PC-9 (cell line): Measurements from ENCODE around the gene SUSD3. TPM values are rescaled to one million over a fixed set of nuclear protein-coding genes. Genes with fewer than 3 reads are reported as not detected.
"Not testable (repeated sequence)": the region's sequence is repeated elsewhere in the genome, so short reads cannot be mapped to it uniquely, and the experiment has no call there.

Experiments
- BruUV-seq: library from RNA; stranded (reverse); fragments of 400-500 nt; replicated peaks from 2 replicates; lab custom pipeline; 2021; lab: Mats Ljungman, UMichigan
- CTCF ChIA-PET: fragments of 300-600 bp; sonication (Branson Sonifier 250); formaldehyde crosslinking; loops from one replicate; lab custom pipeline; 2022; ENCODE audit warnings: antibody characterized with exemption; lab: Charles Lee
- POLR2A ChIA-PET: fragments of 300-600 bp; sonication (Branson Sonifier 250); formaldehyde crosslinking; loops from one replicate; lab custom pipeline; 2022; ENCODE audit warnings: antibody characterized with exemption; ENCODE audit not compliant: unreplicated experiment; lab: Charles Lee
- DNase-seq, 2 experiments: peaks; one replicate each; pipeline versions ENCODE4 v3.0.0 to v3.0.0-alpha.2; 2015 to 2022; ENCODE audit warnings: mixed read lengths in 1 of 2
- H2AFZ ChIP-seq: fragments of 200-600 bp; sonication (generic); 2 replicates; pipeline ENCODE4 v1.8.1; 2017; ENCODE audit warnings: antibody characterized with exemption
- H3F3A ChIP-seq: fragments of 200-600 bp; sonication (generic); 2 replicates; pipeline ENCODE4 v1.8.1; 2017; ENCODE audit warnings: antibody characterized with exemption, mild to moderate bottlenecking, low read depth; ENCODE audit not compliant: insufficient read depth
- H3K27ac ChIP-seq: fragments of 200-600 bp; sonication (generic); 2 replicates; pipeline ENCODE4 v1.6.1; 2016; ENCODE audit warnings: mixed run types
- H3K27me3 ChIP-seq: fragments of 200-600 bp; sonication (generic); 2 replicates; pipeline ENCODE4 v1.6.1; 2016; ENCODE audit warnings: low read depth, mixed run types; ENCODE audit not compliant: insufficient read depth
- H3K36me3 ChIP-seq: fragments of 200-600 bp; sonication (generic); 2 replicates; pipeline ENCODE4 v1.6.1; 2016; ENCODE audit warnings: low read depth, mixed run types
- H3K4me1 ChIP-seq: fragments of 200-600 bp; sonication (generic); replicated peaks from 2 replicates; pipeline ENCODE4 v1.6.1; 2016; ENCODE audit warnings: mixed run types; ENCODE audit not compliant: insufficient read depth
- H3K4me2 ChIP-seq: fragments of 200-600 bp; sonication (generic); 2 replicates; pipeline ENCODE4 v1.6.1; 2017; ENCODE audit warnings: mixed run types
- H3K4me3 ChIP-seq: fragments of 200-600 bp; sonication (generic); 2 replicates; pipeline ENCODE4 v1.6.1; 2016; ENCODE audit warnings: mixed run types
- H3K79me2 ChIP-seq: fragments of 200-600 bp; sonication (generic); 2 replicates; pipeline ENCODE4 v1.6.1; 2017; ENCODE audit warnings: low read depth, mixed run types
- H3K9me2 ChIP-seq: fragments of 200-600 bp; sonication (generic); 2 replicates; pipeline ENCODE4 v1.8.1; 2017; ENCODE audit warnings: mild to moderate bottlenecking; ENCODE audit not compliant: insufficient read depth
- H3K9me3 ChIP-seq: fragments of 200-600 bp; sonication (generic); 2 replicates; pipeline ENCODE4 v1.8.1; 2016; ENCODE audit warnings: low read depth; ENCODE audit not compliant: insufficient read depth
- H4K20me1 ChIP-seq: fragments of 200-600 bp; sonication (generic); 2 replicates; pipeline ENCODE4 v1.8.1; 2017; ENCODE audit not compliant: insufficient read depth
- EZH2 ChIP-seq: fragments of 200-600 bp; sonication (generic); IDR thresholded peaks from 2 replicates; pipeline ENCODE4 v1.8.0; 2017; ENCODE audit warnings: antibody characterized with exemption, low read depth
- intact Hi-C: fragments of 100-400 bp; cut with micrococcal nuclease; formaldehyde crosslinking; loops from one replicate; pipeline ENCODE4 v1.10.0; 2022; ENCODE audit not compliant: unreplicated experiment
- total RNA-seq: library from RNA; stranded (reverse); gene quantifications from 2 replicates; pipeline ENCODE4 v1.2.3, GENCODE V29; 2021
- TF ChIP-seq, protein P1 (sequence below): fragments of 200-600 bp; sonication (generic); conservative IDR thresholded peaks from 2 replicates; pipeline ENCODE4 v1.6.1; 2017; ENCODE audit warnings: mixed run types, antibody characterized with exemption, mild to moderate bottlenecking, moderate library complexity

SUSD3 gene
- total RNA-seq, 1 experiment from 2014 or later, result 8.4 TPM

DNA sequence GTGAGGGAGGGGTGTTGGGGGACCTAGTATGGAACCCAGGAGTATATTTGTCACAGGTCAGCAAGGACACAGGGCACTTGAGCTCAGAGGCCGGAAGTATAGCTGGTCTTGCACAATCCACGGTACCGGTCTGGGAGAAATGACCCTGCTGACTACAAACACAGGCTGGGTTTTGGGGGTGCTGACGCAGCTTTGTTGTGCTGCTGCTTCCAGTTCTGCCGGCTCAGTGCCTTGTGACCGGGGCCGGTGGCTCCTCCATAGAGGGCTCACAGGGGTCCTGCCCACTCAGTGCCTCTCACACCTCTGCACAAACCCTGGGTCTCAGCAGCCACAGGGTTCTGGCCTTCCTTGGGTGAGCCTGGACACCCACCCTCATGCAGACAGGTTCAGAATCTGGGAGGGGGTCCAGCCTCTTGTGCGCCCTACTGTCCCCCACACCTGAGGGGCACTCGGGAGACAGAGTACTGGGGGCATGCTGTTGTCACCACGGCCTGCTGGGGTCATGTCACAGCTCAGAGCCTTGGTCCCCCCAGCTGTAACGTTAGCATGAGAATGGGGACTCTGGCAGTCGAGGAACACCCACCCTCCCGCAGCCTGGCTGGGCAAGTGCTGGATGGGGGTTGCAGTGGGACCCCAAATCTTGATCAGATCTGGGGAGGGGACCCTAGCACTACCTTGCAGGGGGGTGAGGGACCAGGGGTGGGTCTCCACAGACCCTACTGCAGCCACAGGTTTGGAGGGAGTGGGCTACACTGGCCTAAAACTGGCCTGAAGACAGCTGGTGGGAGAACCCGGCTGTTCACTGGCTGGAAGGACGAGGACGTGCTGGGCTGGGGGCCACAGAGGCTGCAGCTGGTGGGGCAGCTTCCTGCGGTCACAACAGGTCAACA lies 57.8 kb downstream of the SUSD3 start:
- no peak for TF ChIP-seq EZH2
- TF ChIP-seq, protein P1, sequence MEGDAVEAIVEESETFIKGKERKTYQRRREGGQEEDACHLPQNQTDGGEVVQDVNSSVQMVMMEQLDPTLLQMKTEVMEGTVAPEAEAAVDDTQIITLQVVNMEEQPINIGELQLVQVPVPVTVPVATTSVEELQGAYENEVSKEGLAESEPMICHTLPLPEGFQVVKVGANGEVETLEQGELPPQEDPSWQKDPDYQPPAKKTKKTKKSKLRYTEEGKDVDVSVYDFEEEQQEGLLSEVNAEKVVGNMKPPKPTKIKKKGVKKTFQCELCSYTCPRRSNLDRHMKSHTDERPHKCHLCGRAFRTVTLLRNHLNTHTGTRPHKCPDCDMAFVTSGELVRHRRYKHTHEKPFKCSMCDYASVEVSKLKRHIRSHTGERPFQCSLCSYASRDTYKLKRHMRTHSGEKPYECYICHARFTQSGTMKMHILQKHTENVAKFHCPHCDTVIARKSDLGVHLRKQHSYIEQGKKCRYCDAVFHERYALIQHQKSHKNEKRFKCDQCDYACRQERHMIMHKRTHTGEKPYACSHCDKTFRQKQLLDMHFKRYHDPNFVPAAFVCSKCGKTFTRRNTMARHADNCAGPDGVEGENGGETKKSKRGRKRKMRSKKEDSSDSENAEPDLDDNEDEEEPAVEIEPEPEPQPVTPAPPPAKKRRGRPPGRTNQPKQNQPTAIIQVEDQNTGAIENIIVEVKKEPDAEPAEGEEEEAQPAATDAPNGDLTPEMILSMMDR, result no peak
- Histone ChIP-seq H3K9me2 (no peaks in the 10 kb centered on the region), H3K79me2 (peaks cover 21% of the 10 kb centered on the region), H3K4me1 (peaks cover 77% of the 10 kb centered on the region), H3K27me3 (no peaks in the 10 kb centered on the region), H3K36me3 (0 out of 2 replicates have a peak, but pooled peaks cover 4% of the 10 kb centered on the region), H4K20me1 (no peaks in the 10 kb centered on the region), H3K9me3 (no peaks in the 10 kb centered on the region), H2AFZ (no peak overlapping the region), H3F3A (peaks cover 73% of the 10 kb centered on the region), H3K4me2 (peak overlapping the region; percentile 92), H3K27ac (peak overlapping the region; percentile 97), H3K4me3 (peak overlapping the region; percentile 49)
- ChIA-PET POLR2A (interaction anchor here (0.5 to 0.7 kb wide), 5 partner anchors 17 to 186 kb away, joined by 5 to 19 read pairs (median 6); partner anchors contain the start of gene NINJ1), CTCF (interaction anchor here (1.0 kb wide), 1 partner anchor 38 kb away, joined by 3 read pairs; no protein-coding TSS in a partner anchor)
- BruUV-seq, result no TSS peak
- peak; percentile 83 to 93 for DNase-seq
- intact Hi-C loops, result no loop called here

DNA sequence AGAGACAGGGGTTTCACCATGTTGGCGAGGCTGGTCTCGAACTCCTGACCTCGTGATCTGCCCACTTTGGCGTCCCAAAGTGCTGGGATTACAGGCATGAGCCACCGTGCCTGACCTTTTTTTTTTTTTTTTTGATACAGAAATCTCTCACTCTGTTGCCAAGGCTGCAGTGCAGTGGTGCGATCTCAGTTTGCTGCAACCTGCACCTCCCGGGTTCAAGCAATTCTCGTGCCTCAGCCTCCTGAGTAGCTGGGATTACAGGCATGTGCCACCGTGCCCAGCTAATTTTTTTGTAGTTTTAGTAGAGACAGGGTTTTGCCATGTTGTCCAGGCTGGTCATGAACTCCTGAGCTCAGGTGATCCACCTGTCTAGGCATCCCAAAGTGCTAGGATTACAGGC lies 59.0 kb downstream of the SUSD3 start:
- H3K4me2 ChIP-seq, DNase-seq, BruUV-seq, H3K9me2 ChIP-seq, H4K20me1 ChIP-seq, H3K36me3 ChIP-seq, H3K4me3 ChIP-seq, intact Hi-C loops, H2AFZ ChIP-seq, H3K27me3 ChIP-seq, H3K9me3 ChIP-seq, CTCF ChIA-PET: not testable (repeated sequence)
- Histone ChIP-seq H3K79me2 (peaks cover 15% of the 10 kb centered on the region), H3K27ac (peak overlapping the region; percentile 97; the same call in 1 of the 2 replicates), H3F3A (peaks cover 64% of the 10 kb centered on the region), H3K4me1 (peaks cover 66% of the 10 kb centered on the region)
- POLR2A ChIA-PET, result interaction anchor here (0.7 kb wide), 1 partner anchor 114 kb away, joined by 13 read pairs; no protein-coding TSS in a partner anchor

DNA sequence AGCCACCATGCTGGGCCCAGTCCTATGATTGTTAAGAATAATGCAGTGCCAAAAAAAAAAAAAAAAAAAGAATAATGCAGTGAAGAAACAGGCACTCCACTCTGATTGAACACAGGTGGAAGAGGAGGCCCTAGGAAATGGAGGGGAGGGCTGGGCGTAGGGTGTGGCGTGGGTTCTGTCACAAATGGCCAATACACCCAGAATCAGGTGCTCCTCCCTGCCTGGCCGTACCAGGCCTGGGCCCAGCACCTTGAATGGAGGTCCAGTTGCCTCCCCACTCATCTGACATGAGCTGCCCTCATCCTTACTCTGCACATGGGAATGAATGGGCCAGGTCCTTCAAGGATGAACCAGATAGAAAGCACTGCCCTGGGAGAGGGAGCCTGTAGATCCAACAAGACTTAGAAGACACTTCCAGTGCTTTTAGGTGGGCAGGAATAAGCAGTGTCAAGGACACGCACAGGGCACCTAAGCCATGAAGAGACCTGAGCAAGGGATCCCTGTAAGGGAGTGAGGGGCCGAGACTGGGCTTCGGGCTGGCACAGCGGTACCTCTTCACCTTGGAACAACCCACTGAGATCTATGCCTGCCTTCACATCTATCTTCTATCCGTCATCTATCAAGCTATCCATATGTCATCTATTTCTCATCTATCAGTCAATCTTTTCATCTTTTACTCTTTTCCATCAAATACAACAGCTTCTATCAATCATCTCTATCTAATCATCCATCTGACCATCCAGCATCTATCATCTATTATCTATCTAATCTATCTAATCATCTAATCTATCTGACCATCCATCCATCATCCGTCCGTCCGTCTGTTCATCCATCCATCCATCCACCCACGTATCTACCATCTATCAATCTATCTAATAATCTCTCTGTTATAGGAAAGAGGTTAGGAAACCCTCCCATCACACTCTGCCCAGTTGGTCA lies 59.7 kb downstream of the SUSD3 start:
- BruUV-seq, result TSS peak; percentile 13
- Histone ChIP-seq H3K4me3 (no peak overlapping the region), H3K4me2 (no peak overlapping the region), H3F3A (peaks cover 57% of the 10 kb centered on the region), H2AFZ (no peak overlapping the region), H3K36me3 (peaks cover 9% of the 10 kb centered on the region; the same call in 1 of the 2 replicates), H3K27me3 (no peaks in the 10 kb centered on the region), H3K79me2 (peaks cover 8% of the 10 kb centered on the region), H3K9me3 (no peaks in the 10 kb centered on the region), H3K4me1 (peaks cover 59% of the 10 kb centered on the region), H4K20me1 (no peaks in the 10 kb centered on the region), H3K9me2 (no peaks in the 10 kb centered on the region), H3K27ac (no peak overlapping the region)
- ChIA-PET POLR2A (interaction anchor here (0.7 kb wide), 2 partner anchors 113 to 242 kb away, joined by 13 to 26 read pairs; no protein-coding TSS in a partner anchor), CTCF (interaction anchor here (0.8 kb wide), 1 partner anchor 36 kb away, joined by 3 read pairs; no protein-coding TSS in a partner anchor)
- no peak for TF ChIP-seq EZH2
- TF ChIP-seq, protein P1, result no peak
- intact Hi-C loops, result loop anchor here (2.0 kb wide), 1 partner anchor 15 kb away; no protein-coding TSS in a partner anchor
- no peak for DNase-seq
